Non-pigmented ciliary epithelial cell (primary cell): ENCODE results near the gene LRRTM4.
A peak's percentile ranks its signal among the peaks of the same experiment; 100 is the strongest.
"Not testable (repeated sequence)": the region's sequence is repeated elsewhere in the genome, so short reads cannot be mapped to it uniquely, and the experiment has no call there.

ENCODE experiments used
- DNase-seq: peaks from one replicate; pipeline ENCODE4 v3.0.0-alpha.2; 2010; ENCODE audit warnings: low read depth

LRRTM4 gene

GRCh38 chr2:77164021-77164420 is 358.2 kb downstream of the LRRTM4 start:
- not testable (repeated sequence) for DNase-seq

DNA sequence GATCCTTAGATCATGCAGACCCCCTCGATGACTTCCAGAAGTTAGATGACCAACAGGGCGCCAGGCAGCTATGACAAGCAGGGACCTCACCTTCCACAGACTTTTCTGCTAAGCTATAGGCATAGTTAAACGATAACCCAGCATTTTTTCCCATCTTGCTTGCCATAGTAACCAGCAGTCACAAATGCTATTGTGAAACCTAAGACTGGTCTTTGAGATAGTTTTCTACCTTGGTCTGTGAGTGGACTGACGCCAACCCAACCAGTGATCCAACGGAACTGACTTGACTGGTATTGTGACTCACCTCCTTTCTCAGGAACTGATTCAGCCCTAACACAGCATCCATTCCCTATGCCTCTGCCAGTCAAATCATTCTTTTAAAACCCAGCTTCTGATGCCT is 361.2 kb downstream of the LRRTM4 start:
- DNase-seq, result peak; percentile 86

DNA sequence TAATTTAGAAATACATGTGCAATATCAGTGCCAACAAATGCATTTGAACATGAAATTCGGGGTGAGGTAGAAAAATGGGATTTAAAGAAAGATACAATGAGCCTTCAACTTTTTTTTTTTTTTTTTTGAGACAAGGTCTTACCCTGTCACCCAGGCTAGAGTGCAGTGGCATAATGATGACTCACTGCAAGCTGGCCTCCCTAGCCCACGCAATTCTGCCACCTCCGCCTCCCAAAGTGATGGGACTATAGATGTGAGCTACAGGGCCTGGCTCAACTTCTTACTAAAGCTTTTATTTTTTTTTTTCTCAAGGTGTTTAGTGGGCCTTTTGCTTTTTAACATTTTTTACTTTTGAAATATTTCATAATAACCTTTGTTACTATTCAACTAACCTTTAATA is 365.6 kb downstream of the LRRTM4 start:
- no peak for DNase-seq

- no peak for DNase-seq
Observed at GRCh38 chr2:77155511-77155910, 366.7 kb downstream of the LRRTM4 start.

GRCh38 chr2:77149565-77149964 is 372.6 kb downstream of the LRRTM4 start:
- DNase-seq, result no peak

DNA sequence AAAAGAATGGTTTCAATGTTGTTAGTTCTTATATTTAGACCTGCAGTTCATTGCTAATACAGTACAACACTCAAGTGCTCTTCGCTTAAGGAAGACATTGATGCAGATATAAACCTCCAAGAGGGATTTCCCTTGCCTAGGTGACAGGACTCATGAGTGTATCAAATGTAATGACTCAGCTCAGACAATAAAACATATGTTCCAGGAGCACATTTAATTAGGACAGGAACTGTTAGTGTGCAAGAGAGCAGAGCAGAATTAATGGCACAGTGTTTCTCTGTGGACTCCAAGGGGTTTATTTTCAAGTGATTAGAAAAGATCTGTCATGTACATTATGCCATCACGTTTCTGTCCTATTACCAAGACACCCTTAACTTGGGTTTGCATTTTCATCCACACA is 375.0 kb downstream of the LRRTM4 start:
- DNase-seq, result no peak

GRCh38 chr2:77144772-77145171 is 377.4 kb downstream of the LRRTM4 start:
- DNase-seq, result no peak

DNA sequence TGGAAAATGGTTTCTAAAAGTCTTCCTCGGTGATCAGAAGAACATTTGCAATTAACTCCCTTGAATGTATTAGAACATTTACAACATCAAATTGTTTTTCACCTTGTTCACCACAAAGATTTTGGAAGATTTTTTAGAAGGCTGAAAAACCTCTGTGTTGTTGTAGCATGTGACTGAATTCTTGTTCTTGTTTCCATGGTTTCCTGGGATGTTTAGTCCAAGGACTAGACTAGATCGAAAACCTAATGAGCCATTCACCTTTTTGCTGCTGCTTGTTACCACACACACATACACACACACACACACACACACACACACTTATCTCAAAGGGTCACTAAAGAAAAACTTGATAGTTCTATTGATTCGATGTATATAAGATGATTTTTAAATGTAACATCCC is 380.0 kb downstream of the LRRTM4 start:
- no peak for DNase-seq

DNA sequence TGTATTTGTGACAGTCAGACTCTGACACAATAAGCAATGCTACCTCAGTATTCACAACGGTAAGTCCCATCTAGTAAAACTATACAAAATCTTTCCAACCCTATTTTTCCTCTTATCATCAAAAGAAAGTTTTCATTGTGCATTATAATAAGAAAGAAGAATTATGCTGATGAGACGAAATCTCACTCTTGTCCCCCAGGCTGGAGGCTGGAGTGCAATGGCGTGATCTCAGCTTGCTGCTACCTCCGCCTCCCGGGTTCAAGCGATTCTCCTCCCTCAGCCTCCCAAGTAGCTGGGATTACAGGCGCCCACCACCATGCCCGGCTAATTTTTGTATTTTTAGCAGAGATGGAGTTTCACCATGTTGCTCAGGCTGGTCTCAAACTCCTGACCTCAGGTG is 393.7 kb downstream of the LRRTM4 start:
- not testable (repeated sequence) for DNase-seq

GRCh38 chr2:77127345-77127744 is 394.8 kb downstream of the LRRTM4 start:
- no peak for DNase-seq

DNA sequence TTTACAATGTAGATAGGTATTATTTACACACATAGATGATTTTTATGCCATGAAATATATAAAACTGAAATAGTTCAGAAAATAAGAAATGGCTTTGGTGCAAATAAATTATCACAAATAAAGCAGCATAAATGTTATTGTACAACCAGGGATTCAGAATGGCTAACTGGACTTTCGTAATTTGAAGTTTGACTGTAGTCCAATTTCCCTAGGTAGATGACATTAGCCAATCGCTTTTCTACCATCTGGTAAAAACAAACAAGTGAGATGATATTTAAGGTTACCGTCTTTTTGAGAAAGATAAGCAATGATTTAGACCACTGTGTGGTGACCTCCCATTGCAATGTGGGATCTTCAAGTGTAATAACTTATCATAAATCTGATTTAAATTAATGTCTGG is 400.7 kb downstream of the LRRTM4 start:
- no peak for DNase-seq

DNA sequence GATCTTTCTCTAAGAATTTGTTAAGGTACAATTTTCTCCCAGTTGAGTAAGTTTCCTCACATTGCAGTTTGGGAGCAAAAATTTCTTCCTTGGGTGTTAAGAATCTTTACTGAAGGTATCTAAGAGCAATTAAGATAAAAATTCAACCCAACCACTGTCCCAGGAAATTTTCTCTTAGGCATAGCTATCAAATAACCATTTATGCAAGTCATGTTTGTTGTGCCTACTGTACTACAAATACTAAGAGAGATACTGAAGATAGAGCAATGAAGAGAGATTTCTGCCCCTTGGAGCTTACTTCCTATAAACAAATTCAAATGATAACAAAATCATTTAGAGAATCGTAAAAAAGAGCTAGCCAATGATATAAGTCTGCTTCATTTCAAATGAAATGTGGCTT is 402.8 kb downstream of the LRRTM4 start:
- no peak for DNase-seq

DNA sequence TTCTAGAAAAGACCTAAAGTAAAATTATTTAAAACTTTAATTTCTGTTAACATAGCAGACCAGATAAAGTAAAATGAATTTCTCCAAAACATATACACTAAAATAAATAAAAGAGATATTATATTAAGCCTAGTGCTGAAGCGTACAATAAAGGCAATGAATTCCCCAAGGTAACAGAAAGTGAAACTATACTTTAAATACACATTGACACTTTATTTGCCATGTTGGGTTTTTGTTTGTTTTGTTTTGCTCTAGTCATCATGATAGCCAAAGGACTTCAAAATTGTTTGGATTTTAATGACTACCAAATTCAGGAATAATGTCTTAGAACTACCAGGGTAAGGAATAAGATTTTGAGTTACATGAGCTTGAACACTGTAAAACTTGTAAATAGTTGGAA is 413.3 kb downstream of the LRRTM4 start:
- no peak for DNase-seq

GRCh38 chr2:77105008-77105407 is 417.2 kb downstream of the LRRTM4 start:
- no peak for DNase-seq

GRCh38 chr2:77104554-77104953 is 417.6 kb downstream of the LRRTM4 start:
- peak; percentile 4 for DNase-seq

DNA sequence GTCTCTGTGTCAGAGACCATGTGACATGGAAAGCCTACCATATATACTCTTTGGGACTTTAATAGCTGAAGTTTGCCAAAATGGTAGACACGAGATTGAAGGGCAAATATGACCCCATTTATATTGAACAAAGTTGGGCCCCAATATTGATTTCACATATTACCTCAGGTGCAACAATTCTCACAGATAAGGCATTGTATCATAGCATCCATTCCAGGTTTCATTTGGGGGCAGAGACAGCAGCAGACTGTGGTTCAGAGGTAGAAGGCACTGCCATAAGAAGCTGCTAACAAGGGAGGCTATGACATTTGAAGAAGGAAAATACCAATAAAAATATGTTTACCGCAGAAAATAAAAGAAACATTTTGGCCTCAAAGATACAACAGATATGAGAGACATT is 419.2 kb downstream of the LRRTM4 start:
- DNase-seq, result no peak

GRCh38 chr2:77101796-77102452 is 420.3 kb downstream of the LRRTM4 start:
- DNase-seq, result no peak

DNA sequence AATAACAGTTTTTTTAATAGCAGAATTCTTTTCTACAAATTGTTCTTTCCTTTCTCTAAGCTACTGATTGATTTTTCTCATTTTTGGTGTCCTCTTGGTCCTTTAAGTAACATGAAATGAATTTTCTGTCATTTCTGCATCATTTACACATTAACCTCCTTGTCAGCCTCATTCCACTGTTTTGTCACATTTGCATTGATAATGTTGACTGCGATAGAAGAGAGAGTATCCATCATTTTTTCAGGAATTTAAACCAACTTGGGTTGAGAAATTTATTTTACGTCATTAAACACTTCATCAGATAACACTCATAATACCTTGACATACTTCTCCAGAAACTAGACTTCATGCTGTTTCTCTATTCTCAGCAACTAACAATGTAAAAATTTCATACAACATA is 422.2 kb downstream of the LRRTM4 start:
- no peak for DNase-seq

DNA sequence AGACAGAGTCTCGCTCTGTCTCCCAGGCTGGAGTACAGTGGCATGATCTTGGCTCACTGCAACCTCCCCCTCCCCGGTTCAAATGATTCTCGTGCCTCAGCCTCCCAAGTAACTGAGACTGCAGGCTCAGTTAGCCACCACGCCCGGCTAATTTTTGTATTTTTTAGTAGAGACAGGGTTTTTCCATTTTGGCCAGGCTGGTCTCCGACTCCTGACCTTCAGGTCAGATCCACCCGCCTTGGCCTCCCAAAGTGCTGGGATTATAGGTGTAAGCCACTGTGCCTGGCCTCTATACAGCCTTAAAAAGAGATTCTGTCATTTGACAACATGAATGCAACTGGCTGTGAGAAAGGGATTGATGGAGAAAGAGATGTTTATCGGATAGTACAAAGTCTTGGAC is 426.7 kb downstream of the LRRTM4 start:
- DNase-seq, result not testable (repeated sequence)

DNA sequence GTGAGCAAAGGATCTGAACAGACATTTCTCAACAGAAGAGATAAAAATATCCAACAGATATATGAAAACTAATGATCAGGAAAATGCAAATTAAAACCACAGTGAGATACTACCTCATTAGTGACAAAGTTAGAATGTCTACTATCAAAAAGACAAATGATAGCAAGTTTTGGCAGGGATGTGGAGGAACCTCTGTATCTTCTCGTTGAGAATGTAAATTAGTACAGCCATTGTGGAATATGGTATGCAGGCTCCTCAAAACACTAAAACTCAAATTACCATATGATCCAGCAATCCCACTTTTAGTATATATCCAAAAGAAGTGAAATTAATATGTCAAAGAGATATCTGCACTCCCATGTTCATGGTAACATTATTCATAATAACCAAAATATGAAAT is 427.1 kb downstream of the LRRTM4 start:
- no peak for DNase-seq

DNA sequence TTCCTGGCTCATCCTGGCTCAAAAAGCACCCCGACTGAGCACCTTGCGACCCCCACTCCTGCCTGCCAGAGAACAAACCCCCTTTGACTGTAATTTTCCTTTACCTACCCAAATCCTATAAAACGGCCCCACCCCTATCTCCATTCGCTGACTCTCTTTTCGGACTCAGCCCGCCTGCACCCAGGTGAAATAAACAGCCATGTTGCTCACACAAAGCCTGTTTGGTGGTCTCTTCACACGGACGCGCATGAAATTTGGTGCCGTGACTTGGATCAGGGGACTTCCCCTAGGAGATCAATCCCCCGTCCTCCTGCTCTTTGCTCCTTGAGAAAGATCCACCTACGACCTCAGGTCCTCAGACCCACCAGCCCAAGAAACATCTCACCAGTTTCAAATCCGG is 433.8 kb downstream of the LRRTM4 start:
- not testable (repeated sequence) for DNase-seq

DNA sequence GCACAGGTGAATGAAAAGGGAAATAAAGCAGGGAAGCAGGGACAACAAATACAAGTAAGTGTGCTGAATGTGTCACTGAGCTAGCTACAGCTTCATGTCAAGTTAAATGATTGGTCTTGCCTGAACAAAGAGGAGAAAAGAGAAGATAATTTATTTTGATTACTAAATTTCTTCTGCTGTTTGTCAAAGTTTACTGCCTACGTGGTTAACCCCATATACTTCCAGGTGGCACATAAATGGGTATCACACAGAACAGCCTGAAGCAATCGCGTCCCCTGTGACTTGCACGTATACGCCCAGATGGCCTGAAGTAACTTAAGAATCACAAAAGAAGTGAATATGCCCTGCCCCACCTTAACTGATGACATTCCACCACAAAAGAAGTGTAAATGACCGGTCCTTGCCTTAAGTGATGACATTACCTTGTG is 434.2 kb downstream of the LRRTM4 start:
- no peak for DNase-seq

- no peak for DNase-seq
Observed at GRCh38 chr2:77086478-77086877, 435.7 kb downstream of the LRRTM4 start.

DNA sequence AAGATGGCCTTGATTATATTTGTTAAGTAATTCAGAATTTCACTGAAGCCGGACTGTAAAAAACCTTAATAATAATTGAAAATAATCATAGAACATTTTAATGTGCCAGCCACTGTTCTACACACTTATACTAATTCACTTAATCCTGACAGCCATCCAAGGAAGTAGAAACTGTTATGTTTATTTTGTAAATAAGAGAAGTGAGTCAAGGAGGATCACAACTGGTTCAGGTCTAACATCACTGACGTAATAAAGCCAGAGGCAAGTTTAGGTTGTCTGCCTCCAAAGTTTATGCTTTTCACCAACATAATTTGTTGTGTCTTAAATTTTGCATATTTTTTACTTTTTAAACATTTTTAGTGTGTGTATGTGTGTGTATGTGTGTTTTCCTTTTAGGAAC is 436.1 kb downstream of the LRRTM4 start:
- DNase-seq, result no peak

GRCh38 chr2:77085561-77085960 is 436.6 kb downstream of the LRRTM4 start:
- DNase-seq, result no peak
